Muscle of leg (tissue), 11 donors: ENCODE measurements around the gene UBR1. TPM values are rescaled to one million over a fixed set of nuclear protein-coding genes. Genes with fewer than 3 reads are reported as not detected.
"Not testable (repeated sequence)": the region's sequence is repeated elsewhere in the genome, so short reads cannot be mapped to it uniquely, and the experiment has no call there.

ENCODE experiments used
- DNase-seq: peaks from one replicate; pipeline ENCODE4 v3.0.0; 2013
- H3K27ac ChIP-seq: one replicate; pipeline ENCODE4 v1.5.1; 2013; ENCODE audit warnings: mild to moderate bottlenecking, low read length, control low read depth
- H3K27me3 ChIP-seq: one replicate; pipeline ENCODE4 v1.6.1; 2013; ENCODE audit warnings: low read length; ENCODE audit not compliant: control insufficient read depth, insufficient read depth
- H3K36me3 ChIP-seq: one replicate; pipeline ENCODE4 v1.6.1; 2013; ENCODE audit warnings: low read length; ENCODE audit not compliant: control insufficient read depth, insufficient read depth
- H3K4me1 ChIP-seq: one replicate; pipeline ENCODE4 v1.6.1; 2013; ENCODE audit warnings: low read length; ENCODE audit not compliant: control insufficient read depth, insufficient read depth
- H3K4me3 ChIP-seq: one replicate; pipeline ENCODE4 v1.5.1; 2013; ENCODE audit warnings: low read length, control low read depth
- H3K9me3 ChIP-seq: replicated peaks from 2 replicates; pipeline ENCODE4 v1.6.1; 2013; ENCODE audit warnings: low read depth, low read length; ENCODE audit not compliant: control insufficient read depth
- WGBS: methylation state at CpG from one replicate; pipeline ENCODE4 v1.1.5; 2013; ENCODE audit warnings: missing lambda C conversion rate; ENCODE audit not compliant: insufficient coverage; 5-methylcytosine and 5-hydroxymethylcytosine counted together
- polyA plus RNA-seq, 8 donors: library from polyadenylated mRNA; unstranded; fragments of 120-200 nt; gene quantifications; one replicate each; pipeline versions ENCODE4 v1.2.1 to v1.2.3, GENCODE V29; 2013; ENCODE audit warnings: inconsistent platforms in 1 of 8, low replicate concordance in 1 of 8; ENCODE audit not compliant: insufficient read length in 8 of 8, insufficient read depth in 1 of 8
- total RNA-seq: library from RNA; stranded (reverse); fragments of 120-200 nt; gene quantifications from one replicate; pipeline ENCODE4 v1.2.4, GENCODE V29; 2013

Gene UBR1
- total and polyA plus RNA-seq, 9 donors, result 13.6 to 27.4 (median 19.8) TPM

DNA sequence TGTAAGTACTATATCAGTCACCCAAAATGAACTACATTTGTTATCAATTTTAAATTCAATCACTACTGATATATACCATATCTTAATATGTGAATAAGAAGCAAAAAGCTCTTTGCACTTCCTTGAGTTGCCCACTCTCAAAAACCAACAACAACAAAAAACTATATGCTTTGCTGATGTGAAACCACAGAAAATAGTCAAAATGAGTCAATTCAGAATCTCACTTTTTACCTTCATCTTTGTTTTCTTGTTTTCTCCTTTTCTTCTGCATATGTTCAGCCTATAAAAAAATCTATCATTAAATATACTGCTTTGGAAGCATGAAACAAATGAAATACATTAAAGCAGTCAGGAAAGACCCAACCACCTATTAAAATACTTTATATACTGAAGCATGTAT is 80.7 kb downstream of the UBR1 start:
- DNase-seq, result no peak
- Histone ChIP-seq H3K27me3 (no peaks in the 10 kb centered on the region), H3K4me3 (no peak overlapping the region), H3K4me1 (no peaks in the 10 kb centered on the region), H3K9me3 (no peaks in the 10 kb centered on the region), H3K27ac (no peak overlapping the region), H3K36me3 (peaks cover 28% of the 10 kb centered on the region)

DNA sequence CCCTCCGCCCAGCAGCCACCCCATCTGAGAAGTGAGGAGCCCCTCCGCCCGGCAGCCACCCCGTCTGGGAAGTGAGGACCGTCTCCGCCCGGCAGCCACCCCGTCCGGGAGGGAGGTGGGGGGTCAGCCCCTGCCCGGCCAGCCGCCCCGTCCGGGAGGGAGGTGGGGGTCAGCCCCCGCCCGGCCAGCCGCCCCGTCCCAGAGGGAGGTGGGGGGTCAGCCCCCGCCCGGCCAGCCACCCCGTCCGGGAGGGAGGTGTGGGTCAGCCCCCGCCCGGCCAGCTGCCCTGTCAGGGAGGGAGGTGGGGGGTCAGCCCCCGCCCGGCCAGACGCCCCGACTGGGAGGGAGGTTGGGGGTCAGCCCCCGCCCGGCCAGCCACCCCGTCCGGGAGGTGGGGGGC is 91.2 kb downstream of the UBR1 start:
- peaks cover 26% of the 10 kb centered on the region for H3K36me3 ChIP-seq
- H3K27me3 ChIP-seq, result not testable (repeated sequence)
- WGBS, result 96% methylated on average over 16 of the region's 31 CpGs

DNA sequence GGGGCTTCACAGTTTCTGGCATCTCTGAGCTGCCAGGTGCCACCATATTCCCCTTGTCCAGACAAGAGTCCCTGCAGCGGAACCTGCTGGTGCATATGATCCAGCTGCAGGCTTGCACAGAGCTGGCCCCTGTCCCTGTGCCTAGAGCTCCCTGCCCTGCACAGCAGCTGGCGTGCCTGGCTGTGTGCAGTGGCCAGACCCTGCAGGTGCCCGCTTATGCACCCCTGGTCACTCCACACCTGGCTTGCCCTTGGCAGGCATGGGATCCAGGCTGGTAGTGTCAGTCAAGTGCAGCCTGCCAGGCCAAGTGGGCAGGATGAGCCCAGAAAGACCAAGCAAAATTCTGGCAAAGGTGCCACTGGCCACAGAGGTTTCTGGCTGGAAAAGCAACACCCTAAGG is 96.6 kb downstream of the UBR1 start:
- H3K27me3 ChIP-seq, result no peaks in the 10 kb centered on the region
- no peak overlapping the region for H3K27ac ChIP-seq
- no peak for DNase-seq
- no peak overlapping the region for H3K4me3 ChIP-seq
- WGBS, result 100% methylated on average over 3 of the region's 3 CpGs
- no peaks in the 10 kb centered on the region for H3K9me3 ChIP-seq
- H3K36me3 ChIP-seq, result peaks cover 39% of the 10 kb centered on the region
- no peaks in the 10 kb centered on the region for H3K4me1 ChIP-seq

More for the DNA sequence above, 91.2 kb downstream of the UBR1 start:
- H3K4me1 ChIP-seq, DNase-seq, H3K4me3 ChIP-seq, H3K27ac ChIP-seq, H3K9me3 ChIP-seq: not testable (repeated sequence)

DNA sequence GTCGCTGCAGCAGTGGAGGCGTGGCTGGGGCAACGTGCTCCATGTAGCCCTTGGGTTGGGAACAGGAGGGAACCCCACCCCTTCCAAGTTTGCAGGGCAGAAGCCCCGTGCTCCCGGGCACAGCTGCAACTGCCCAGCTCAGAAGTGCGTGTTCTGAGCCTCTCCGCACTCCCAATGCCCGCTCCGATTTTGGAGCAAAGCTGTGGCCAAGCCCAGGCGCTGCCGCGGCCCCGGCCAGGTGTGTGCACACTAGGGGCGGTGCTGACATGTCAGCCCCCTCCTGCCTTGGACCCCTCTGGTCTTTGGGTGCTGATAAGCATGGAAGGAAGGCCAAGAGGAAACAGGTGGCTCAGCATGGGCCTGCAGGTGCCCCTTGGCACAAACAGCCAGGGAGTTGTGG is 97.7 kb downstream of the UBR1 start:
- Histone ChIP-seq H3K36me3 (peaks cover 45% of the 10 kb centered on the region), H3K4me1 (no peaks in the 10 kb centered on the region), H3K4me3 (no peak overlapping the region), H3K27ac (no peak overlapping the region), H3K27me3 (no peaks in the 10 kb centered on the region), H3K9me3 (no peaks in the 10 kb centered on the region)
- 98% methylated on average over 14 of the region's 14 CpGs for WGBS
- no peak for DNase-seq

DNA sequence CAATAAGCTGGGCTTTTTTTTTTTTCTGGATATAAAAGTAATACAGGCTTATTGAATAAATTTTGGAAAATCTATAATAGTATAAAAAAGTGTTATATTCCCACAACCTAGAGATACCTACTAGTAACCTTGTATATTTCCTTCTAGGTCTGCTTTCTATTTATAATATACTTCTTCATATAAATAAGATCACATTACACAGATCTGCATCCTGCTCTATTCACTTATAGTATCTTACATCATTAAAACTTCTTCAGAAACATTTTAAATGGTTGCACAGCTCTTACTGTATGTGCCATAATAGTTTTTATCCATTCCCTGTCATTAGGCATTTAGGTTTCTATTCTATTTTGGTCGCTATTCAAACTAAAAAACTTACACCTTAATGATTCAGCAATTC is 98.3 kb downstream of the UBR1 start:
- Histone ChIP-seq H3K9me3 (no peaks in the 10 kb centered on the region), H3K27me3 (no peaks in the 10 kb centered on the region), H3K4me3 (no peak overlapping the region), H3K27ac (no peak overlapping the region), H3K4me1 (no peaks in the 10 kb centered on the region), H3K36me3 (peaks cover 43% of the 10 kb centered on the region)
- no CpG with 5 or more reads among the region's 1 CpG for WGBS
- no peak for DNase-seq

DNA sequence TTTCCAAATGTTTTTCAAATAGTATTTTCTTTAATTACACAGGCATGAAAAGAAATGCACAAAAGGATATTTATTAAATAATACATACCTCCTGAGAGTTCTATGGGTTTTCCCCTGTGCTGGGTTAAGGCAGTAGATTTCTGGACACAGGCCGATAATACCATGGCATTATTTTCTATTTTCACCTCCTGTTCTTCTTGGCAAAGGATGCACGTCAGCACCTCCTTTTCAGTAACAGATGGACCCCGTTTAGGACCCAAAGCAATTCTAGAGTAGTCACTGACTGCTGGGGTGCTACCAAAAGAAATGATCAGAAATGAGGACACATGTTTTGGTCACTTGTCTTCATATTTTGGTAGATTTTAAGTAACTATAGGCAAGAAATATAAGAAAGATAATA is 98.8 kb downstream of the UBR1 start:
- H3K36me3 ChIP-seq, result peaks cover 49% of the 10 kb centered on the region
- H3K4me3 ChIP-seq, result no peak overlapping the region
- H3K27ac ChIP-seq, result no peak overlapping the region
- DNase-seq, result no peak
- no peaks in the 10 kb centered on the region for H3K9me3 ChIP-seq
- H3K27me3 ChIP-seq, result no peaks in the 10 kb centered on the region
- H3K4me1 ChIP-seq, result no peaks in the 10 kb centered on the region
- no CpG with 5 or more reads among the region's 3 CpGs for WGBS

DNA sequence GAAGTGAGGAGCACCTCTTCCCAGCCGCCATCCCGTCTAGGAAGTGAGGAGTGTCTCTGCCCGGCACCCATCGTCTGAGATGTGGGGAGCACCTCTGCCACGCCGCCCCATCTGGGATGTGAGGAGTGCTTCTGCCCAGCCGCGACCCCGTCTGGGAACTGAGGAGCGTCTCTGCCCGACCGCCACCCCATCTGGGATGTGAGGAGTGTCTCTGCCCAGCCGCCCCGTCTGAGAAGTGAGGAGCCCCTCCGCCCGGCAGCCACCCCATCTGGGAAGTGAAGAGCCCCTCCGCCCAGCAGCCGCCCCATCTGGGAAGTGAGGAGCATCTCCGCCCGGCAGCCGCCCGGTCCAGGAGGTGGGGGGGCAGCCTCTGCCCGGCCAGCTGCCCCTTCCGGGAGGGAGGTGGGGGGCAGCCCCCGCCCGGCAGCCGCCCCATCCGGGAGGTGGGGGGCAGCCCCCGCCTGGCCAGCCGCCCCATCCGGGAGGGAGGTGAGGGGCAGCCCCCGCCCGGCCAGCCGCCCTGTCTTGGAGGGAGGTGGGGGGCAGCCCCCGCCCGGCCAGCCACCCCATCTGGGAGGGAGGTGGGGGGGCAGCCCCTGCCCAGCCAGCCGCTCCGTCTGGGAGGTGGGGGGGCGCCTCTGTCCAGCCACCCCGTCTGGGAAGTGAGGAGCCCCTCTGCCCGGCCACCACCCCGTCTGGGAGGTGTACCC is 100.8 kb downstream of the UBR1 start:
- not testable (repeated sequence) for H3K27me3 ChIP-seq, DNase-seq, H3K9me3 ChIP-seq, H3K4me3 ChIP-seq, H3K27ac ChIP-seq, H3K4me1 ChIP-seq
- WGBS, result 96% methylated on average over 21 of the region's 42 CpGs
- H3K36me3 ChIP-seq, result peaks cover 40% of the 10 kb centered on the region

DNA sequence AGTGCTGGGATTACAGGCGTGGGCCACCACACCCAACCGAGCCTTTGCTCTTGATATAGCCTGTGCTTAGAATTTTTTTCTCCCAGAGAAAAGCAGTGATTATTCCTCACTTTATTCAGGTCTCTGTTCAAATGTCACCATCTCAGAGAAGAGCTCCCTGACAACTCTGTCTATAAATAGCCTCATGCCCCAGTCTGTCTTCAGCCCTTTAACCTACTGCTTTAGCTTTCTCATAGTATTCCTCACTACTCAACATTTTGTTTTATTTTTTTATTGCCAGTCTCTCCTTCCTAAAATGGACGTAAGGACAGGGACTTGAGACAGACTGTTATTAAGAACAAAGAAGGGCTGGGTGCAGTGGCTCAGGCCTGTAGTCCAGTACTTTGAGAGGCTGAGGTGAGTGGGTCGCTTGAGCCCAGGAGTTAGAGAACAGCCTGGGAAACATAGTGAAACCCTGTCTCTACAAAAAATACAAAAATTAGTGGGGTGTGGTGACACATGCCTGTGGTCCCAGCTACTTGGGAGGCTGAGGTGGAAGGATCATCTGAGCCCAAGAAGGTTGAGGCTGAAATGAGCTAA is 106.5 kb downstream of the UBR1 start:
- Histone ChIP-seq H3K9me3 (no peaks in the 10 kb centered on the region), H3K36me3 (peaks cover 21% of the 10 kb centered on the region), H3K27ac (no peak overlapping the region)

DNA sequence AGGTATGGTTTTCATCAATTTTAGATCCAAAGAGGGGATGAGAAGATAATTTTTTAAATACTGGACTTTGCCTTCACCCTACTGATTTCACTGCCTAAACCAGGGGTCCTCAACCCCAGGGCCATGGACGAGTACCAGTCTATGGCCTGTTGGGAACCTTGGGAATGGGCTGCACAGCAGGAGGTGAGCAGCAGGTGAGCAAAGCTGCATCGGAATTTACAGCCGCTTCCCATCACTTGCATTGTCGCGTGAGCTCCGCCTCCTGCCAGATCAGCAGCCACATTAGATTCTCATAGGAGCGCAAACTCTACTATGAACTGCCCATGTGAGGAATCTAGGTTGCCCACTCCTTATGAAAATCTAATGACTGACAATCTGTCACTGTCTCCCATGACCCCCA is 109.0 kb downstream of the UBR1 start:
- H3K27me3 ChIP-seq, result no peaks in the 10 kb centered on the region
- H3K36me3 ChIP-seq, result peaks cover 18% of the 10 kb centered on the region
- no peak overlapping the region for H3K4me3 ChIP-seq
- H3K4me1 ChIP-seq, result no peaks in the 10 kb centered on the region
- WGBS, result 98% methylated on average over 7 of the region's 7 CpGs
- H3K9me3 ChIP-seq, result no peaks in the 10 kb centered on the region
- DNase-seq, result no peak
- no peak overlapping the region for H3K27ac ChIP-seq

More for the DNA sequence above, 106.5 kb downstream of the UBR1 start:
- Histone ChIP-seq H3K27me3 (no peaks in the 10 kb centered on the region), H3K4me3 (no peak overlapping the region), H3K4me1 (no peaks in the 10 kb centered on the region)
- DNase-seq, result no peak
- WGBS, result 87% methylated on average over 3 of the region's 4 CpGs

DNA sequence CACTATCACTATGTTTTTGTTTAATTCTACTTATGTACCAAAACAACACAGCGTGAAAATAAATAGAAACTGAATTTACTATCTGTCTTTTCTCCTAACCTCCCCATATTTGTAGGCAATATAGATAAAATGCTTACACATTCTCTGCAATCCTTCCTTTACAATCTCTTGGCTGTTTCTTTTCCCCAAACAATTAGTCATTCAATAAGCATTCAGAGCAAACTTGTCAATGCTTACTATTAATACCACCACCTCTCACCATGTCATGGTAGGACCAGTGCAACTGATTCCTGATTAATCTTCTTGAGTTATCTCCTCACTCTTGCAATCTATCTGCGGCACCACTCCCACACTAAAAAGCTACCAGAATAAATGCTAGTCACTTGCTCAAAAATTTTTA is 111.3 kb downstream of the UBR1 start:
- no peak for DNase-seq
- H3K27ac ChIP-seq, result no peak overlapping the region
- H3K9me3 ChIP-seq, result no peaks in the 10 kb centered on the region
- no peaks in the 10 kb centered on the region for H3K27me3 ChIP-seq
- H3K4me1 ChIP-seq, result no peaks in the 10 kb centered on the region
- 100% methylated on average over 1 of the region's 2 CpGs for WGBS
- peaks cover 22% of the 10 kb centered on the region for H3K36me3 ChIP-seq
- H3K4me3 ChIP-seq, result no peak overlapping the region
